Esophagus squamous epithelium (tissue), 4 donors: Measurements from ENCODE around the gene ITGB5.

Source experiments
- POLR2A ChIP-seq, 4 donors: fragments of 450-650 bp; IDR thresholded peaks; one replicate each; pipeline ENCODE4 v1.6.1; 2017; ENCODE audit warnings: antibody characterized with exemption in 4 of 4, mild to moderate bottlenecking in 4 of 4, moderate library complexity in 3 of 4
- TF ChIP-seq, protein P1 (sequence below), 6 experiments: fragments of 450-650 bp in 4 of 6; fragments of 200-600 bp in 2 of 6; sonication (generic) in 2 of 6; IDR thresholded peaks; one replicate each; pipeline ENCODE4 v1.5.1; 2016 to 2019; ENCODE audit warnings: antibody characterized with exemption in 6 of 6, mild to moderate bottlenecking in 4 of 6, moderate library complexity in 4 of 6

DNA sequence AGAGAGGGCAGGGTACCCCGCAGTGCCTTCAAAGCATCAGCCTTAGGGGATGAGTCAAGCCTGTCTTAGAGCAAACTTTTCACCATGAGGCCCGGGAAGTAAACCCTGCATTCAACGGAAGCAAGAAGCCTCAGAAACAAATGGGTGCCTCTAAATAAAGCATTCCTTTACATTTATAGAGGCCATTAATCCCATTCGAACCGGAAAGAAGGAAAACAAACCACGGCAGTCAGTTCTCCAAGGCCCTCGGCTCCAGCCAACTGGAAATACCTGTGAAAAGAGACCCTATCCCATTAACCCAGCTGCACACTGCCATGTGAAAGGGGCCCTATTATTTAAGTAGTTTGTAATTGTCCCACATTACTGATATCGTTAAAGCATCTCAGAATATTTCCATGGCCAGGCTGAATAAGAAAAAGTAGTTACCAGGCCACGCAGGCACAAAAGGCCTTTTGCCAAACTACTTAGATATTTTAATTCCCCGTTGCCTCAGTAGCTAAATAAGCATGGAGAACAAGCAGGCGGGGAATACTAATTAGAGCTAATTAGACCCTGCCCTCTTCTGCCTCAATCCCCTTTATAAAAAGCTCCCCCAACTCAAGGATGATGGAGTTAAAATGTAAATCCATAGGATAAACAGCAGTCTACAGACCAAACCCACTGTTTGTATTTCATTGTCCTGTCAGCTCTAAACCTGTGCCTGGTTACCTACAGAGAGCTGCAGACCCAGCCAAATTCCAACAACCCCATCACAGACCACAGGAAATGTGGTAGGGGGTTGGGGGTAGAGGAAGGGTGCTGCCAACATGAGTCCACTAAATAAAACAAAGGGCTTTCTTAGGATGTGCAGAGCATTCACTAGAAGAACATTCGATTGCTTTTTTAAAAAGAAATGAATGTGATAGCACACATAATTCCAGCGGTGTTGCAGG, 4.1 kb downstream of the ITGB5 start:
- TF ChIP-seq, protein P1, sequence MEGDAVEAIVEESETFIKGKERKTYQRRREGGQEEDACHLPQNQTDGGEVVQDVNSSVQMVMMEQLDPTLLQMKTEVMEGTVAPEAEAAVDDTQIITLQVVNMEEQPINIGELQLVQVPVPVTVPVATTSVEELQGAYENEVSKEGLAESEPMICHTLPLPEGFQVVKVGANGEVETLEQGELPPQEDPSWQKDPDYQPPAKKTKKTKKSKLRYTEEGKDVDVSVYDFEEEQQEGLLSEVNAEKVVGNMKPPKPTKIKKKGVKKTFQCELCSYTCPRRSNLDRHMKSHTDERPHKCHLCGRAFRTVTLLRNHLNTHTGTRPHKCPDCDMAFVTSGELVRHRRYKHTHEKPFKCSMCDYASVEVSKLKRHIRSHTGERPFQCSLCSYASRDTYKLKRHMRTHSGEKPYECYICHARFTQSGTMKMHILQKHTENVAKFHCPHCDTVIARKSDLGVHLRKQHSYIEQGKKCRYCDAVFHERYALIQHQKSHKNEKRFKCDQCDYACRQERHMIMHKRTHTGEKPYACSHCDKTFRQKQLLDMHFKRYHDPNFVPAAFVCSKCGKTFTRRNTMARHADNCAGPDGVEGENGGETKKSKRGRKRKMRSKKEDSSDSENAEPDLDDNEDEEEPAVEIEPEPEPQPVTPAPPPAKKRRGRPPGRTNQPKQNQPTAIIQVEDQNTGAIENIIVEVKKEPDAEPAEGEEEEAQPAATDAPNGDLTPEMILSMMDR (IDR thresholded peaks at IDR 0.05) = no peak
- TF ChIP-seq POLR2A (IDR thresholded peaks at IDR 0.05) = no peak
